CD14-positive monocyte (primary cell): ENCODE data around the gene C10orf67. TPM values are rescaled to one million over a fixed set of nuclear protein-coding genes. Genes with fewer than 3 reads are reported as not detected.

Source experiments
- DNase-seq, 3 donors: peaks; one replicate each; pipeline ENCODE4 v3.0.0-alpha.2; 2011 to 2022
- H2AFZ ChIP-seq: 2 replicates; pipeline ENCODE4 v1.6.0; 2012; ENCODE audit warnings: mild to moderate bottlenecking, low read depth, low read length, inconsistent platforms; ENCODE audit not compliant: insufficient read depth, poor library complexity, severe bottlenecking
- H3K27ac ChIP-seq, 2 donors: 1 replicate in 1 of 2; 2 replicates in 1 of 2; pipeline ENCODE4 v1.5.1; 2012 to 2013; ENCODE audit warnings: low read length in 2 of 2, control low read depth in 1 of 2, inconsistent platforms in 1 of 2, low read depth in 1 of 2, mild to moderate bottlenecking in 1 of 2
- H3K27me3 ChIP-seq, 2 donors: one replicate each; pipeline versions ENCODE4 v1.6.0 to v1.6.1; 2011 to 2013; ENCODE audit warnings: low read length in 2 of 2; ENCODE audit not compliant: control insufficient read depth in 2 of 2, insufficient read depth in 2 of 2
- H3K36me3 ChIP-seq, 2 donors: replicated peaks in 1 of 2; 1 replicate in 1 of 2; 2 replicates in 1 of 2; pipeline versions ENCODE4 v1.5.1 to v1.6.1; 2012 to 2013; ENCODE audit warnings: low read length in 2 of 2, control low read depth in 1 of 2, inconsistent platforms in 1 of 2, mild to moderate bottlenecking in 1 of 2; ENCODE audit not compliant: insufficient read depth in 2 of 2, control insufficient read depth in 1 of 2
- H3K4me1 ChIP-seq, 2 donors: 1 replicate in 1 of 2; 2 replicates in 1 of 2; pipeline versions ENCODE4 v1.5.1 to v1.6.1; 2012 to 2013; ENCODE audit warnings: low read length in 2 of 2, control low read depth in 1 of 2, inconsistent platforms in 1 of 2, mild to moderate bottlenecking in 1 of 2, moderate library complexity in 1 of 2; ENCODE audit not compliant: insufficient read depth in 2 of 2, control insufficient read depth in 1 of 2
- H3K4me2 ChIP-seq: replicated peaks from 2 replicates; pipeline ENCODE3; 2012; ENCODE audit warnings: low read length, moderate library complexity, mild to moderate bottlenecking; ENCODE audit not compliant: poor library complexity, severe bottlenecking; ENCODE audit errors: extremely low read depth
- H3K4me3 ChIP-seq, 3 experiments: fragments of 200-600 bp in 1 of 3; sonication (generic) in 1 of 3; replicated peaks in 1 of 3; 1 replicate in 2 of 3; 2 replicates in 1 of 3; pipeline ENCODE4 v1.5.1; 2011 to 2013; ENCODE audit warnings: low read length in 3 of 3, mild to moderate bottlenecking in 3 of 3, control low read depth in 2 of 3, low read depth in 2 of 3, inconsistent platforms in 1 of 3, moderate library complexity in 1 of 3
- H3K79me2 ChIP-seq: 2 replicates; pipeline ENCODE4 v1.6.0; 2012; ENCODE audit warnings: mild to moderate bottlenecking, control low read depth, inconsistent platforms, low read length, moderate library complexity; ENCODE audit not compliant: insufficient read depth
- H3K9ac ChIP-seq: 2 replicates; pipeline ENCODE4 v1.6.0; 2017; ENCODE audit warnings: low read length, mild to moderate bottlenecking; ENCODE audit not compliant: insufficient read depth, poor library complexity, severe bottlenecking
- H3K9me3 ChIP-seq, 2 donors: replicated peaks in 1 of 2; 1 replicate in 1 of 2; 2 replicates in 1 of 2; pipeline versions ENCODE4 v1.5.1 to v1.6.1; 2012 to 2013; ENCODE audit warnings: low read length in 2 of 2, control low read depth in 1 of 2; ENCODE audit not compliant: control insufficient read depth in 1 of 2, insufficient read depth in 1 of 2
- H4K20me1 ChIP-seq: 2 replicates; pipeline ENCODE4 v1.6.0; 2012; ENCODE audit warnings: mild to moderate bottlenecking, low read length, control low read depth, moderate library complexity; ENCODE audit not compliant: insufficient read depth
- H3K27ac Mint-ChIP-seq, 7 donors: one replicate each; pipeline ENCODE4 v1.8.0; 2020; ENCODE audit warnings: mild to moderate bottlenecking in 7 of 7, mixed read lengths in 7 of 7, moderate library complexity in 6 of 7, inconsistent platforms in 2 of 7
- H3K27me3 Mint-ChIP-seq, 3 donors: one replicate each; pipeline ENCODE4 v1.8.0; 2021 to 2022; ENCODE audit warnings: low read depth in 3 of 3, mild to moderate bottlenecking in 3 of 3, mixed read lengths in 3 of 3, moderate library complexity in 3 of 3, inconsistent platforms in 1 of 3
- H3K36me3 Mint-ChIP-seq, 2 donors: one replicate each; pipeline ENCODE4 v1.8.0; 2020; ENCODE audit warnings: mixed read lengths in 2 of 2, inconsistent platforms in 1 of 2, mild to moderate bottlenecking in 1 of 2
- H3K4me1 Mint-ChIP-seq: one replicate; pipeline ENCODE4 v1.8.0; 2020; ENCODE audit warnings: mild to moderate bottlenecking, mixed read lengths
- H3K4me3 Mint-ChIP-seq, 2 donors: one replicate each; pipeline ENCODE4 v1.8.0; 2020; ENCODE audit warnings: mild to moderate bottlenecking in 2 of 2, mixed read lengths in 2 of 2, moderate library complexity in 1 of 2
- H3K9me3 Mint-ChIP-seq, 7 donors: one replicate each; pipeline ENCODE4 v1.8.0; 2020 to 2022; ENCODE audit warnings: mixed read lengths in 7 of 7, mild to moderate bottlenecking in 6 of 7, moderate library complexity in 6 of 7, inconsistent platforms in 2 of 7
- WGBS: methylation state at CpG from one replicate; pipeline ENCODE4 v1.1.5; 2013; ENCODE audit warnings: missing lambda C conversion rate; ENCODE audit not compliant: insufficient coverage; 5-methylcytosine and 5-hydroxymethylcytosine counted together
- intact Hi-C, 2 donors: fragments of 100-400 bp; cut with micrococcal nuclease; formaldehyde crosslinking; loops; one replicate each; pipeline versions ENCODE4 v1.15.0 to v1.15.1; 2023
- polyA plus RNA-seq, 3 donors: library from polyadenylated mRNA; depleted of rRNA in 1 of 3; unstranded in 2 of 3; stranded (reverse) in 1 of 3; fragments of 300-500 nt in 2 of 3; fragments of >200 nt in 1 of 3; fragmentation: Illumina TruSeq in 2 of 3; gene quantifications; 1 replicate in 2 of 3; 2 replicates in 1 of 3; pipeline ENCODE4 v1.2.3, GENCODE V29; 2012 to 2021
- TF ChIP-seq, protein P1 (sequence below): fragments of 200-600 bp; IDR thresholded peaks from one replicate; pipeline ENCODE4 v1.8.0; 2022; ENCODE audit warnings: antibody characterized with exemption, mild to moderate bottlenecking

The C10orf67 gene
- polyA plus RNA-seq, 3 donors, result not detected

GRCh38 chr10:23317416-23317815, 27.2 kb downstream of the C10orf67 start:
- Histone ChIP-seq H3K4me3 (no peak overlapping the region), H3K27ac (no peak overlapping the region), H4K20me1 (no peaks in the 10 kb centered on the region), H3K4me1 (no peaks in the 10 kb centered on the region), H2AFZ (no peak overlapping the region), H3K4me2 (no peak overlapping the region), H3K27me3 (no peaks in the 10 kb centered on the region), H3K9me3 (peaks cover 0 to 12% of the 10 kb centered on the region in 2 donors), H3K36me3 (no peaks in the 10 kb centered on the region), H3K9ac (no peak overlapping the region), H3K79me2 (no peaks in the 10 kb centered on the region)
- TF ChIP-seq, protein P1, sequence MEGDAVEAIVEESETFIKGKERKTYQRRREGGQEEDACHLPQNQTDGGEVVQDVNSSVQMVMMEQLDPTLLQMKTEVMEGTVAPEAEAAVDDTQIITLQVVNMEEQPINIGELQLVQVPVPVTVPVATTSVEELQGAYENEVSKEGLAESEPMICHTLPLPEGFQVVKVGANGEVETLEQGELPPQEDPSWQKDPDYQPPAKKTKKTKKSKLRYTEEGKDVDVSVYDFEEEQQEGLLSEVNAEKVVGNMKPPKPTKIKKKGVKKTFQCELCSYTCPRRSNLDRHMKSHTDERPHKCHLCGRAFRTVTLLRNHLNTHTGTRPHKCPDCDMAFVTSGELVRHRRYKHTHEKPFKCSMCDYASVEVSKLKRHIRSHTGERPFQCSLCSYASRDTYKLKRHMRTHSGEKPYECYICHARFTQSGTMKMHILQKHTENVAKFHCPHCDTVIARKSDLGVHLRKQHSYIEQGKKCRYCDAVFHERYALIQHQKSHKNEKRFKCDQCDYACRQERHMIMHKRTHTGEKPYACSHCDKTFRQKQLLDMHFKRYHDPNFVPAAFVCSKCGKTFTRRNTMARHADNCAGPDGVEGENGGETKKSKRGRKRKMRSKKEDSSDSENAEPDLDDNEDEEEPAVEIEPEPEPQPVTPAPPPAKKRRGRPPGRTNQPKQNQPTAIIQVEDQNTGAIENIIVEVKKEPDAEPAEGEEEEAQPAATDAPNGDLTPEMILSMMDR, result no peak
- no peak overlapping the region for H3K4me3 Mint-ChIP-seq
- H3K4me1 Mint-ChIP-seq, result no peaks in the 10 kb centered on the region
- no peaks in the 10 kb centered on the region for H3K36me3 Mint-ChIP-seq
- WGBS, result no CpG with 5 or more reads among the region's 3 CpGs
- intact Hi-C loops, result loop anchor here (5.0 to 10.0 kb wide), 3 partner anchors 207 to 877 kb away; no protein-coding TSS in a partner anchor
- DNase-seq, result no peak
- H3K27me3 Mint-ChIP-seq, result peaks cover 6 to 13% (median 8%) of the 10 kb centered on the region in 3 donors
- H3K27ac Mint-ChIP-seq, result no peak overlapping the region
- peaks cover 0 to 18% (median 5%) of the 10 kb centered on the region in 7 donors for H3K9me3 Mint-ChIP-seq

GRCh38 chr10:23316406-23316805, 28.2 kb downstream of the C10orf67 start:
- TF ChIP-seq, protein P1, result no peak
- H3K27me3 ChIP-seq, result no peaks in the 10 kb centered on the region
- Mint-ChIP-seq H3K4me3 (no peak overlapping the region), H3K27me3 (peaks cover 6 to 15% (median 11%) of the 10 kb centered on the region in 3 donors), H3K4me1 (no peaks in the 10 kb centered on the region), H3K36me3 (no peaks in the 10 kb centered on the region), H3K27ac (no peak overlapping the region), H3K9me3 (peaks cover 0 to 18% (median 5%) of the 10 kb centered on the region in 7 donors)
- no peak overlapping the region for H3K4me2 ChIP-seq
- no peaks in the 10 kb centered on the region for H3K36me3 ChIP-seq
- DNase-seq, result no peak
- no peak overlapping the region for H3K27ac ChIP-seq
- H3K4me3 ChIP-seq, result no peak overlapping the region
- H4K20me1 ChIP-seq, result no peaks in the 10 kb centered on the region
- no peaks in the 10 kb centered on the region for H3K4me1 ChIP-seq
- no peaks in the 10 kb centered on the region for H3K79me2 ChIP-seq
- WGBS, result 100% methylated on average over 4 of the region's 6 CpGs
- peaks cover 0 to 12% of the 10 kb centered on the region in 2 donors for H3K9me3 ChIP-seq
- no peak overlapping the region for H2AFZ ChIP-seq
- intact Hi-C loops, result loop anchor here (5.0 to 10.0 kb wide), 3 partner anchors 208 to 878 kb away; no protein-coding TSS in a partner anchor
- H3K9ac ChIP-seq, result no peak overlapping the region
